ENCODE data around the gene CCNG2.

CCNG2 gene

GRCh38 chr4:77154761-77155499, 2.1 kb upstream of the CCNG2 start:
- no peak overlapping the region for H3K4me3 ChIP-seq (ENCODE audit: low read depth, low read length)
- TF ChIP-seq CTCF (IDR thresholded peaks at IDR 0.05; ENCODE audit: borderline replicate concordance, insufficient read depth, low read depth, low read length): no peak

DNA sequence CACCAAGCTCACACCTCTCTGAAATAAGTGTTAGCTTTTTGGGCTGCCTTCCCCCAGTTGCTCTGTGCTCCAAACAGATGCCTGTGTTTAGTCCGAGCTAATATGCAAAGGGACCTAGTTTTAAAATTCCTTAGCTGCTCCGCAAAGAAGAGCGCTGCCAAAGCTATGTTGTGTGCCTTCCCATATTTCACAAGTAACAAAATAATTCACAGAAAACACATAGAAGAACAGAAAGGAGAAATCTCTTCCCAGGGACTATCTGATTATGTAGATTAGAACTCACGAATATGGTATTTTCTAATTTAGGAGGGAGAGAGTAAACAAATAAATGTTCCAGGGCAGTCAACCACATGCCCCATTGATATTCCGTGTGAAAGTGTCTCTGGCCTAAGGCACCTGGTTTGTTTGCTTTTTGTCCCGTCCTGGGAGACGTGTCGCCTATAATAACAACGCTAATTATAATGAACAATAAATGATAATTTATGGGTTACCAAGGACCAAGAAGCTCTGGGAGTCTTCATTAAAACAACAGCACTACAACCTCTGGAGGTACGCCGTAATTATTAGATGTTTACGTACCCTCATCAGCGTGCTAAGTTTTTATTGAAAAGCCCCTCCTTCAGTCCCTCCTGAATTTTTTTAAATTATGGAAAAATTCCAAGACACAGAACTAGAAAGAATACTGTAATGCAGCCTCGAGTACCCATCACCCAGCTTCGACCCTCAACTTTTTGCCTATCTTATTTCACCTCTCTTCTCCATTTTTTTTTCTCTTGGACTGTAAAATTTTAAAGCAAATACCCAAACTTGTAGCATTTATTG, 1.2 kb upstream of the CCNG2 start:
- no peak for TF ChIP-seq CTCF (IDR thresholded peaks at IDR 0.05; ENCODE audit: borderline replicate concordance, insufficient read depth, low read depth, low read length)
- H3K4me3 ChIP-seq (ENCODE audit: low read depth, low read length): no peak overlapping the region

DNA sequence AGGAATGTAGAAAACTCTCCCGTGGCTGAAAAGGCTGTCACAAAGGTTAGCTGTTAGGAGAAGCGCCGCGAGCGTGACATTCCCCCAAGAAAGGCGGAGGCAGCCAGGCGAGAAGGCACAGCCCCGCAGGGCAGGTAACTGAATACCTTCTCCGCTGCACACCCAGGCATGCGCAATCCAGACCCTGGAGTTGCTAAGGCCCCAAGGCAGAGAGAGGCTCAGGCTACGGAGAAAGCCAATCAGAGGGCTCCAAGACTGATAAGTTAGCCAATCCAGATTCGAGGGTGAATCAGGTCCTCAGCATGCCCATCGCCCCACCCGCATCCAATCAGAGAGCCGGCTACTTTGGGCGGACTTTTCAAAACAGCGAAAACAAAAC, 485 bp upstream of the CCNG2 start:
- no peak for TF ChIP-seq CTCF (IDR thresholded peaks at IDR 0.05; ENCODE audit: borderline replicate concordance, insufficient read depth, low read depth, low read length)

DNA sequence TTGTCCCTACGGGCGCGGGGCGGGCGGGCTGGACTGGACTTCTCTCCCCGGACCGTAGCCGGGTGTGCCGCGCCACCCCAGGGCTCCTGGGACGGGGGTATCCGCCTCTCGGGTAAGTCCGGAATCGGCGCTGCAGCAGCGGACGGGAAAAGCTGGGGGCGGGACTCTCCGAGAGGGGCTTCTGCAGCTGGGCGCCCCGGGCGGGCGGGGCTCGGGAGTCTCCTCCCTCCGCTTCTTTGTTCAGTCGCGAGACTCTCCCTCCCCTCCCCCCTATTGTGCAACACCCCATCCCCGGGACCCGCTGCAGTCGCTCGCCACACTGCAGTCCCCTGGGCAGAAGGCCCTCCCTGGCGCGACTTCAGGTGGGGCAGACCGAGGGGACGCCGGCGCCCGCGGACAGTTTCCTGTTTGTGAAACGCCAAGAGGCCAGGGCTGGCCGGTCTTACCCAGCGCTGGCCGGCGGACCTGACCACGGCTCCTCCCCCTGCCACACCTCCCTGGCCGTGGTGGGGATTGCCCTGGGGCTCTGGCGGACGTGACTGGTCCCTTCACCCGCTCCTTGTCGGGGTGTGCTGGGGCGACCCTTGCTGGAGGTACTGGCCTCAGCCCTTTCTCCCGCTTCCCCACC, 966 bp downstream of the CCNG2 start:
- H3K4me3 ChIP-seq (ENCODE audit: low read depth, low read length): peak overlapping the region; percentile 98
- TF ChIP-seq CTCF (IDR thresholded peaks at IDR 0.05; ENCODE audit: borderline replicate concordance, insufficient read depth, low read depth, low read length): peak; percentile 17; the same call in 1 of the 2 replicates

More for the DNA sequence above, 485 bp upstream of the CCNG2 start:
- peak overlapping the region; percentile 98 for H3K4me3 ChIP-seq (ENCODE audit: low read depth, low read length)

DNA sequence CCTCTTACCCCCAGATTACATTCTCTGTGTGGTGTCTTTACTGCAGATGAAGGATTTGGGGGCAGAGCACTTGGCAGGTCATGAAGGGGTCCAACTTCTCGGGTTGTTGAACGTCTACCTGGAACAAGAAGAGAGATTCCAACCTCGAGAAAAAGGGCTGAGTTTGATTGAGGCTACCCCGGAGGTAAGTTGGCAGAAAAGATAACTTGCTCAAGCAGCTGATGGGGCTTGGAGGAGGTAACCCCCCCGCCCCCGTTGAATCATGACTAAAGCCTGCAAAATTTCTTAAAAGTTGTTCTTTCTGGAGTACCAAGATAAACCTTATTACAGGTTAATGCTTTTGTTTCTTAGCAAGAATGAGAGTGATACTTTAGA, 1.5 kb downstream of the CCNG2 start:
- no peak for TF ChIP-seq CTCF (IDR thresholded peaks at IDR 0.05; ENCODE audit: borderline replicate concordance, insufficient read depth, low read depth, low read length)
- H3K4me3 ChIP-seq (ENCODE audit: low read depth, low read length): peak overlapping the region; percentile 98

DNA sequence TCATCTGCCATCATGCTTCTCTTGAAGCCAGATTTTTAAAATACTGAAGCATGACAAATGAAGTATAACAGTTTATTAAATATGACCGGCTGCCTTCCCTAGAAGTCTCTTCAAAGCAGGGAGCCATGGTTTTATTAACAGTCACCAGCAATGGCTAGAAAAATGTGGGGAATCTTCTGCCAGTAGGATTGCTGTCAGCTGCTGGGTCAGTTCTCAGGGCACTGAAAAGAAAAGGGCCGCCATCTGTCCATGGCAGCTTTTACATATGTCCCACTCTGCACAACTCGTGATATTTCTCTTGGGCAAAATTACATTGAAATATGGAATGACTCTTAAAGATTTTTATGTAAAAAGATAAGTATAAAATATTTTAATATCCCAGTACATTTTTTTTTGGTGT, 2.8 kb downstream of the CCNG2 start:
- TF ChIP-seq CTCF (IDR thresholded peaks at IDR 0.05; ENCODE audit: borderline replicate concordance, insufficient read depth, low read depth, low read length): no peak
- H3K4me3 ChIP-seq (ENCODE audit: low read depth, low read length): no peak overlapping the region
